ENCODE data around the gene RRAS.

The RRAS gene

DNA sequence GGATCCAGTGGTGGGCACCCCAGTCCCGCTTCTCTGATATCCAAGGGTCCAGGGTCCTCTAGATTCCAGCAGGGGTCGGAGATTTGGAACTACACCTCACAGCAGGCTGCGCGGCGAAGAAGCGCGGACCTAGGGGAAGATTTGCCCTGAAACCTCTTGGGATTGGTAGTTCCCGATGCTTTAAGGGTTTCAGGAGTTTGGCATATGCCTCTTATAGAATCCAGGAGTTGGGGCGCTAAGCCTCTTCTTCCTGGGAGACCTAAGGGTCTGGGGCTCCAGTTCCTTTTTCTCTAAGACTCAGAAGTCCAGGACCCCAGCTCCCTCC lies 26.1 kb upstream of the RRAS start:
- H3K4me3 ChIP-seq (ENCODE audit: control insufficient read depth, low read depth, low read length): peak overlapping the region; percentile 92
- TF ChIP-seq, protein P1, sequence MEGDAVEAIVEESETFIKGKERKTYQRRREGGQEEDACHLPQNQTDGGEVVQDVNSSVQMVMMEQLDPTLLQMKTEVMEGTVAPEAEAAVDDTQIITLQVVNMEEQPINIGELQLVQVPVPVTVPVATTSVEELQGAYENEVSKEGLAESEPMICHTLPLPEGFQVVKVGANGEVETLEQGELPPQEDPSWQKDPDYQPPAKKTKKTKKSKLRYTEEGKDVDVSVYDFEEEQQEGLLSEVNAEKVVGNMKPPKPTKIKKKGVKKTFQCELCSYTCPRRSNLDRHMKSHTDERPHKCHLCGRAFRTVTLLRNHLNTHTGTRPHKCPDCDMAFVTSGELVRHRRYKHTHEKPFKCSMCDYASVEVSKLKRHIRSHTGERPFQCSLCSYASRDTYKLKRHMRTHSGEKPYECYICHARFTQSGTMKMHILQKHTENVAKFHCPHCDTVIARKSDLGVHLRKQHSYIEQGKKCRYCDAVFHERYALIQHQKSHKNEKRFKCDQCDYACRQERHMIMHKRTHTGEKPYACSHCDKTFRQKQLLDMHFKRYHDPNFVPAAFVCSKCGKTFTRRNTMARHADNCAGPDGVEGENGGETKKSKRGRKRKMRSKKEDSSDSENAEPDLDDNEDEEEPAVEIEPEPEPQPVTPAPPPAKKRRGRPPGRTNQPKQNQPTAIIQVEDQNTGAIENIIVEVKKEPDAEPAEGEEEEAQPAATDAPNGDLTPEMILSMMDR (conservative IDR thresholded peaks at IDR 0.05; ENCODE audit: control insufficient read depth, insufficient read depth, low read depth, low read length): no peak
- peak; percentile 30 for DNase-seq (ENCODE audit: low read depth)

DNA sequence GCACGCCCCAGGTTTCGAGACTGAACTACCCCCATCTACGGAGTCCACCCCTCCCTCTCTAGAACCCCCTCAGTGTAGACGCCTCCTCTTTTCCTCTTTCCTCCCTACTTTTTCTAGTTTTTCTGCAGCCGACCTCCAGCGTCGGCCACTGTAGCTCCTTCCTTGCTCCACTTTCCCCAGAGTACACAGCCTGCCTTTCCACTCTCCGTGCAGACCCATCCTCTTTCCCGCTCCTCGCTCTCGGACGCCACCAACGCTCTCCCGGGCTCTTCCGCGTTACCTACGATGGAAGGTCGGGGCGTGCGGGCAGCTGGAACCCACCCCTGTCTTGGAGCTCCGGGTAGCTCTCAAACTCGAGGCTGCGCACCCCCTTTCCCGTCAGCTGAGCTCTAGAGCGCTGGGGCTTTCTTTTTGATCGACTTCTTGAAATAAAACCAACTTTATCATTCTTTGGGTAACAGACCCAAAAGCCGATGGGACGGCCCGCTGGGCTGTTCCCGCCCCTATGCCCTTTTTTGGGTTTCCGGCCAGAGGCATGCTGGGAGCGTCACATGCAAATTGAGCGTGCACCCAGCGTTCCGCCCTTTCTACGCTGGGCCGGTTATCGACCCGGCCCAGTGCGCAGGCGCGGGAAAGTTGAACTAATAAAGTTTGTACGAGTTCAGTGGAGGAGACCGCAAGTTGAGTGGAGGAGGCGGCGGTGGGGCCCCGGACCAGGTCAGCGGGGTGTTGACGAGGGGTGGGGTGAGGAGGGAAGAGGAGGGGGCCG lies 25.6 kb upstream of the RRAS start, which contains the start of the genes BCL2L12 and IRF3:
Gene BCL2L12 (plus strand): TSS at position 583 of the 769 bp plus-strand sequence. CDS start 760 bp downstream, outside the sequence.
Gene IRF3 (minus strand): TSS at position 507 of the 769 bp plus-strand sequence. CDS start 1,019 bp downstream, outside the sequence.
- peak; percentile 93 for DNase-seq (ENCODE audit: low read depth)
- peak within 1 kb of the TSS; percentile 92 for H3K4me3 ChIP-seq (ENCODE audit: control insufficient read depth, low read depth, low read length)
- TF ChIP-seq, protein P1 (conservative IDR thresholded peaks at IDR 0.05; ENCODE audit: control insufficient read depth, insufficient read depth, low read depth, low read length): no peak

DNA sequence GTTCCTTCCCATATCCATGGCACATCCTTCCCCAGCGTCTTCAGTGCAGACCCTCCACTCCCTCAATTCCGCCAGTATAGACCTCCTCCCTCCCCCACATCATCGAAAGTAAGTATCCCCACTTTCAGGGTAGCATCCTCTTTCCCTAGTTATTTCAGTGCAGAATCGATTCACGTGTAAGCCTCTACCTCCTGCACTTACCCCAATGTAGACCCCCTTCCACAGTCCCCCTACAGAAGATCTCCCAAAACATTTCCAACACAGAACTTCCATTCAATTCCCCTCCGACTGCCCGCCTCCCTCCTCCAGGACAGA lies 25.1 kb upstream of the RRAS start:
- H3K4me3 ChIP-seq (ENCODE audit: control insufficient read depth, low read depth, low read length): peak overlapping the region; percentile 92
- TF ChIP-seq, protein P1 (conservative IDR thresholded peaks at IDR 0.05; ENCODE audit: control insufficient read depth, insufficient read depth, low read depth, low read length): no peak
- DNase-seq (ENCODE audit: low read depth): no peak

DNA sequence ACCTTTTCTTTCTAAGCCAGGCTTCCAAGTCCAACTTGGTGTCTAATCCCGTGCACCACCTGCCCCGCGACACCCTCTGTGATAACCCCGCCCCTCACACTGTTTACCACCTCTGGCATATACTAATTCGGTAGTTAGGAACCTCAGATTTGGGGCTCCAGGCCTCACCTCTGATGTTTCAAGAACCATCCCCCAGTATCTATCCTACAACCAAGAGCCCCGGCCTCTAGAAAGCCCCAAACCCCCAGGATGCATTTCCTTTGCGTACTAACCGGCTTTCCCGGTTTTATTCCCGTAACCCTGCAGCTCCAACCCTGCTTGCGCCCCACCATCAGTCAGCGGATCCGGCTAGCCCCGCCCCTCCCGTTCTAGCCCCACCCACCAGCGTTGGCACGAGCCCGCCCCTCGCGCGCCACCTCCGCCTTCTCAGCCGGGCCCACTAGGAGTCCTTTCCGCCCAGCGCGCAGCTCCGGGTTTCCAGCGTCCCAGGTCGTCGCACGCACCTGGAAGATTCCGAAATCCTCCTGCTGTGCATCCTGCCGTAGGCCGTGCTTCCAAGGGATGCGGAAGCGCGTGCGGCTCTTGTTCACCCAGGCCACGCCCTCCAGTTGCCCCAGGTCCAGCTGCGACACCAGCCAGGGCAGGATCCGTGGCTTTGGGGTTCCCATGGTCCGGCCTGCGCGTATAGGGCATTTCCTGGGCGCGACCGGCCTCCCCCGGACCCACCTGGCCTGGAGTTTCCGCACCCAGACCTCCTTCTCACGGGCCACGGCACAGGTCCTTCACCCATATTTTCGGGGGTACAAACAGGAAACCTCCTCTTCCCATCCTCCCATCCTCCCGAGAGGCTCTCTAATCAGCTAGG lies 24.5 kb upstream of the RRAS start:
- peak overlapping the region; percentile 92 for H3K4me3 ChIP-seq (ENCODE audit: control insufficient read depth, low read depth, low read length)
- DNase-seq (ENCODE audit: low read depth): peak; percentile 64
- TF ChIP-seq, protein P1 (conservative IDR thresholded peaks at IDR 0.05; ENCODE audit: control insufficient read depth, insufficient read depth, low read depth, low read length): no peak

DNA sequence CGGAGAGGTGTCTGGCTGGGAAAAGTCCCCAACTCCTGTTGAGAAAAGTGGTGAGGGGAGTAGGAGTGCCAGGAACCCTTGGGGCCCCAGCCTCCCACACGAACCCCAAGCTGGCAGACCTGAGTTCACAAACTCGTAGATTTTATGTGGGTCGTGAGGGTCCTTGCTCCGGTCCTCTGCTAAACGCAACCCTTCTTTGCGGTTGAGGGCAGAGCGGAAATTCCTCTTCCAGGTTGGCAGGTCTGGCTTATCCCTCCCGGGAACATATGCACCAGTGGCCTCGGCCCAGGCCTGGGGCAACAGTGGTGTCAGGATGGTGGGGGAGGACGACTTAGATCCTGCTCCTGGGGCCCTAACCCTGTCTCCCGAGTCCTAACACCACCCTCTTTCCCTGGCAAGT lies 23.3 kb upstream of the RRAS start:
- no peak overlapping the region for H3K4me3 ChIP-seq (ENCODE audit: control insufficient read depth, low read depth, low read length)
- DNase-seq (ENCODE audit: low read depth): no peak
- TF ChIP-seq, protein P1 (conservative IDR thresholded peaks at IDR 0.05; ENCODE audit: control insufficient read depth, insufficient read depth, low read depth, low read length): no peak

DNA sequence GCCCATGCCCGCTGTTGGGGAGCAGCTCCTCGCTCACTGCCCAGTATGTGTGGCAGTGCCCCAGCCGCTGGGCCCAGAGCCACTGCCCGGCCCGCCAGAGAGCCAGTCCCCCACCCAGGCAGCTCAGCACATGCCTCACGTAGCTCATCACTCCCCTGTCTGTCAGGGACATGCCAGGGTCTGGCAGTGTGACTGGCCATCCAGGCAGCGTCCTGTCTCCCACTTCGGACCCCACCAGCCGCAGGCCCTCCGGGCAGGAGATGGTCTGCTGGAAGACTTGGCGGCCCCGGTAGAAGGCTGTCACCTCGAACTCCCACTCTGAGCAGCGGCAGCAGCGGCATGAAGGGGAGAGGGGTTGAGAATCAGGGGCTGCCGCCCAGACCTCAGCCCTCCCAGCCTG lies 22.1 kb upstream of the RRAS start:
- no peak overlapping the region for H3K4me3 ChIP-seq (ENCODE audit: control insufficient read depth, low read depth, low read length)
- DNase-seq (ENCODE audit: low read depth): no peak
- TF ChIP-seq, protein P1 (conservative IDR thresholded peaks at IDR 0.05; ENCODE audit: control insufficient read depth, insufficient read depth, low read depth, low read length): no peak

Measured in fibroblast of mammary gland (primary cell).